Fibroblast of the conjunctiva (primary cell): Measurements from ENCODE around the gene ACADL.
"Not testable (repeated sequence)": the region's sequence is repeated elsewhere in the genome, so short reads cannot be mapped to it uniquely, and the experiment has no call there.

Source experiments
- DNase-seq: peaks from one replicate; pipeline ENCODE4 v3.0.0-alpha.2; 2010; ENCODE audit warnings: low read depth

ACADL gene

DNA sequence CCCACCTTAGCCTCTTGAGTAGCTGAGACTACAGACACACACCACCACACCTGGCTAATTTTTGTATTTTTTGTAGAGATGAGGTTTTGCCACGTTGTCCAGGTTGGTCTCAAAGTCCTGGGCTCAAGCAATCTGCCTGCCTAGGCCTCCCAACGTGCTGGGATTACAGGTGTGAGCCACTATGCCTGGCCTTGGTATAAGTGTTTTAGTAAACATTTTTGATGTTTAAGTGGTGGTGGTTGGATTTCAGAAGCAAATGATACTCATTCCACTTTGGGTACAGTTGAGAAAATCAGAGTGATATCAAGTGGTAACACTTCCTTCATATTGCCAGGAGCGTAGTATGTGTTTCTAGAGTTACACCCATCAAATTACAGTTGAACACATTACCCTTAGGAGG lies 25.4 kb downstream of the ACADL start:
- DNase-seq, result no peak

DNA sequence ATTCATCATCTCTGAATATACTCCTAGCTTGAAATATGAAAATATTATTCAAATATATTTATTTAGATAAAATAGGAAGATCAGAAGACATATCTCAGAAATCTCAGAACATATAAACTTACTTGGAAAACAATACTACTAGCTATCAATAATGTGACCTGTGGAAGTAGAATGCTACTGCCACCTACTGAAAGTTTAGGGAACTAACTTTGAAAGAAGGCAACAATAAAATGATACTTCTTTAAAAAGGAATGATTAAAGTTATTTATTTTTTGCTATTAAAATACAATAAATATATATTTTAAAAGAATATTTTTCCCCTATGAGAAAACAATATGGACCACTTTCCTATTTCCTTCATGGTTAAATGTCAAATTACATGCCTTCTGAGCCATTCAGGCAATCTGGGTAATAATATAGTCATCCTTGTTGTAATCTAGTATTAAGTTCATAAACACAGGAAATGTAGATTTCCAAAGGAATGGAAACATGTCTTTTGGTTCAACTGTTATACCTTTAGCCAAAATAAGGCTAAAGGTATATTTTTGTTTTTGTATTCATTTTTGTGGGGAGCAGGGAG lies 26.0 kb downstream of the ACADL start:
- peak; percentile 18 for DNase-seq

DNA sequence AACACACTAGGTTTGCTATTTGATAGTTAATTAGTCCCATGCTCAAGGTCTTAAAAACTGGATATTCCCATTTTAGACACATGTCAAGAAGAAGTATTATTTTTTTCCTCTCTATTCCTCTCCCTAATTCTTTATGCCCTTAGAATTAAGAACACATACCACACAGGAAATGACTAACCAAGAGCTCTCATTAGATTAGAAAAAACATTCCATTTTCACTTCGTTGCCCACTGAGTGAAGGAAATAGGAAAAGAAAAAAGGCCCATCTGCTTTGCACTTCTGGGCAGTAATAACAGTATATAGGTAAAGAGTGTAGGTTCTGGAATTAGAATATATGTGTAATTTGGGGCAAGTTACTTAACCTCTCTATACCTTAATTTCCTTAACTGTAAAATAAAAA lies 26.9 kb downstream of the ACADL start:
- DNase-seq, result no peak

DNA sequence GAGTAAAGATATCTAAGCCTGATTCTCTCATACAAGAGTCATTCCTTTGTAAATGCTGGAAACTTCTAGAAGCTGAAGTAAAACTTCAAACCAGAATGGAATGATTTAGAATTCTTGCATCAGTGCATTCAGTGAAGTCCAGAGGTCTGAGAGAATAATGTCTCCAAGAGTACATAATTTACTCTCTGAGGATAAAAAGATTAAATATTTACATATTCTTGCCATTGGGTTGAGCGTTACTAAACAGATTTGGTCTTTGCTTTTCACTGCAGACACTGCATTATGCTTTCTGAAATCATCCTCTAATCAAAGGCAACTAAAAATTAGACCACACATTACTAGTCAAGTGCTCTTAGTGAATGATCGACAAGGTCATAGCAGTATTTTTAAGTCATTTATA lies 27.5 kb downstream of the ACADL start:
- no peak for DNase-seq

DNA sequence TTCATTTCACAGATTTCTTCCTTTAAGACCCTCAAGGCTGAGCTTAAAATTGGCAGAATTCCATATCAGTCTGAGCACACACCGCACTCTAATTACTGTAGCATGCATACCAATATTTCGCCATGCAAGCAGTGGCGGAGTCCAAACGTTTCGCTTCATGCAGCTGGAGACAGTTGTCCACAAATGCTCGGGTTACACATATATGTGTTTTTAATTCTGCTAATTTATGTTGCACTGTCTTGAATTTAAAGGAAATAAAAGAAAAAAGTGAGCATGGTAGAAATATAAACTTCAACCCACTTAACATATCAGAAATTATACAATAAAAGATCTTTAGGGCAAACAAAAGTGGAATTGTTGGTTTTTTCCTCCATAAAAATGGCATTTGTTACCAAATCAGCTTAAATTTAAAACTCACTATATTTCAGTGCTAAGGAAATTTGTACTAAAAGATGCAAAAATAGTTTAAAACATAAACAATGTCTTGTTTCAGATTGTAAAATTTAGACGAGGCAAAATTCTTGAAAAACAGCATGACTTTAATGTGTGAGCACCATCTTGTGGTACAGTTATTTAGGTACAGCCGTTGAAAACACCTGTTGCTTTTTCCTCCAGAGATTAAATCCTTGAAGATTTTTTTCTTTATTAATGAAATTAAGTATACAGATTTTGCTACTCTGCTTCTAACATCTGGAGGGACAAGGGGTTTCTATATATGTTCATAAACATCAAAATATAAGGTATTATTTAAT lies 30.0 kb downstream of the ACADL start:
- DNase-seq, result peak; percentile 42

DNA sequence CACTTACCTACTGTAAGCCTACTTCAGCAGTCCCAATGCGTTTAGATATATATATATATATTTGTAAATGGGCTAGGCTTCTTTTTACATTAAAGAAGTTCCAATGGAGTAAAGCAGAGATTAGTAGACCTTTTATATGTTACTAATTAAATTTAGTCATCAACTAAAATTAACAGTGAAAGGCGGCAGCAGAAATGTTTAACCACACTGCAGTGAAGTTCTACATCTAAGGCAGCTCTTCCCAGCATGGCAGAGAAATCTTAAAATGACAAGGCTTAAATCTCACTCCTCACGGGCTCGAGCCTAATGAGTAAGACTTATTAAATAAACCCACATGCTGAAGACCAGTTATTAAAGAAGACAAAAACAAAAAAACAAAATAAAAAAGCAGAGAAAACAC lies 34.9 kb downstream of the ACADL start:
- no peak for DNase-seq

DNA sequence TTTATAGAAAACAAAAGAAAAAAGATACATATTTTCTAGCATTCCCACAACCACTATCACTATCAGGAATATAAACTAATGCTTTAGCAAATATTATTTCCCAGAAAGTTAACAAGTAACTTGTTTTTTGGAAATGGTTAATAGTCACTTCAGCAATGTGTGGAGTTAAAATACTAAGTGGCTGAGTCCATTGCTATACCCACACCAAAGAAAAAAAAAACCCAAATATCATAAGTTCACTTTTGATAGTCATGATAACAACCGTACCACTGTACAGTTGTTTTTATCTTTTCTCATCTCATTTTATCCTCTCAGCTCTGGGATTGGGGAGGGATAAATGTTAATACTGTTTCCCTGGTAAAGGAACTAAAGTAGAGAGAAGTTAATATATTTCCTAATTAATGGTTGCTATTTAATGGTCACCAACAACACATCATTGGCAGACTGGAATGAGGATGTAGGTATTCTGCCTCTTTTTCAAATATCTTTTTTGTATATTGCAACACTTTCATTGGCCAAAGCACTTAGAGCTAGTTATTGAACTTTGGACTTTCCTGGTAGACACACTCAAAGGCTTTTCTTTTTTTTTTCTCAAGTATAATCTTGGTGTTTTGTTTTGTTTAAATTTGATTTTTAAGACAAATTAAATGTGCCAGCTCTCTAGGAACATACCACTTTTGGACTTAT lies 35.7 kb downstream of the ACADL start:
- DNase-seq, result no peak

DNA sequence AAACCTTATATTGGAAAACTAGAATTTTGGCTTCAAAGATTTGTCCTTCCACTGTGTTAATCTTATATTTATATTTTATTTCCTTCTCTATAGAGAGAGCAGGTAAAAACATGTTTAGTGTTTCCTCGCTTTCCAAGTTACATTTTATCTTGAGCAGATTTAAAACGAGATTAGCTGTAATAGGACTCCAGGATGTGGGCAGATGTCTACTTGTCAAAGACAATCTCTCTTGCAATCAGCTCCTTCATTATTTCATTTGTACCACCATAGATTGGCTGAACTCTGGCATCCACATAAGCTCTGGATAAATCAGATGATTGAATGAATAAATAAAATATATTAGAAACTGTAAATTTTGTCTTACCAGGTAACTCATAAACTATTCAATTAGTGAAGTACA lies 36.5 kb downstream of the ACADL start:
- no peak for DNase-seq

DNA sequence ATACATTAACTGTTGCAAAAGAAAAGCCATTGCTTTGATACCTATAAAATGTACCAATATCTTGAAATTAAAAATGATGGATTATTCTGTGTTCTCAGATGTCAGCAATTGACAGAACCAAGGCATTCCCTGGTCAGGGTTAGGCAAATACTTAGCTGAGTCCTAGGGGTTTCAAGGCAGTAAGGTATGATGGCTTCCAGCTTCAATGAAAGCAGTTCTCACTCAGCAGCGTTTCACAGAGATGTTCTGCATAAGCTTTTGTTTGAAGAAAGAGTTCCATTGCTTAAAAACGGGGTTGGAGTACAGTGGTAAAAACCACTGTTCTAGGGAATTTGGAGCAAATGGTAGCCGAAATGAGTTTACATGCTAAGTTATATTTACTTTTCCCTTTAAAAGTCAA lies 37.1 kb downstream of the ACADL start:
- DNase-seq, result no peak

DNA sequence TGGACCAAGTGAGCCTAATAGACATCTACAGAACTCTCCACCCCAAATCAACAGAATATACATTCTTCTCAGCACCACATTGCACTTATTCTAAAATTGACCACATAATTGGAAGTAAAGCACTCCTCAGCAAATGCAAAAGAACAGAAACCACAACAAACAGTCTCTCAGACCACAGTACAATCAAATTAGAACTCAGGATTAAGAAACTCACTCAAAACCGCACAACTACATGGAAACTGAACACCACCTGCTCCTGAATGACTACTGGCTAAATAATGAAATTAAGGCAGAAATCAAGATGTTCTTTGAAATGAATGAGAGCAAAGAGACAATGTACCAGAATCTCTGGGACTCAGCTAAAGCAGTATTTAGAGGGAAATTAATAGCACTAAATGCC lies 41.3 kb downstream of the ACADL start:
- not testable (repeated sequence) for DNase-seq

DNA sequence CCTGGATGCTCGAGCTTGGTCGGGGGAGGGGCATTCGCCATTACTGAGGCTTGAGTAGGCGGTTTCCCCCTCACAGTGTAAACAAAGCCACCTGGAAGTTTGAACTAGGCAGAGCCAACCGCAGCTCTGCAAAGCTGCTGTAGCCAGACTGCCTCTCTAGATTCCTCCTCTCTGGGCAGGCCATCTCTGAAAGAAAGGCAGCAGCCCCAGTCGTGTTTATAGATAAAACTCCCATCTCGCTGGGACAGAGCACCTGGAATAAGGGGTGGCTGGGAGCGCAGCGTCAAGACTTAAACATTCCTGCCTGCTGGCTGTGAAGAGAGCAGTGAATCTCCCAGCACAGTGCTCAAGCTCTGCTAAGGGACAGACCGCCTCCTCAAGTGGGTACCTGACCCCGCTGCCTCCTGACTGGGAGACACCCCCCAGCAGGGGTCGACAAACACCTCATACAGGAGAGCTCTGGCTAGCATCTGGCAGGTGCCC lies 43.6 kb downstream of the ACADL start:
- not testable (repeated sequence) for DNase-seq

DNA sequence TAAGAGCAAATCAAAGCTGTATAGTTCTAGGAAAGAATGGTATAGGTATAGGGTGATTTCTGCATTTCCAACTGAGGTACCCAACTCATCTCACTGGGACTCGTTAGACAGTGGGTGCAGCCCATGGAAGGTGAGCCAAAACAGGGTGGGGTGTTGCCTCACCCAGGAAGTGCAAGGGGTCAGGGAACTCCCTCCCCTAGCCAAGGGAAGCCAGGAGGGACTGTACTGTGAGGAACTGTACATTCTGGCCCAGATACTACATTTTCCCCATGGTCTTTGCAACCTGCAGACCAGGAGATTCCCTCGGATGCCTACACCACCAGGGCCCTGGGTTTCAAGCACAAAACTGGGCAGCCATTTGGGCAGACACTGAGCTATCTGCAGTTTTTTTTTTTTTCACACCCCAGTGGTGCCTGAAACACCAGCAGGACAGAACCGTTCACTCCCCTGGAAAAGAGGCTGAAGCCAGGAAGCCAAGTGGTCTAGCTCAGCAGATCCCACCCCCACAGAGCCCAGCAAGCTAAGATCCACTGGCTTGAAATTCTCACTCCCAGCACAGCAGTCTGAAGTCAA lies 44.1 kb downstream of the ACADL start:
- DNase-seq, result not testable (repeated sequence)

DNA sequence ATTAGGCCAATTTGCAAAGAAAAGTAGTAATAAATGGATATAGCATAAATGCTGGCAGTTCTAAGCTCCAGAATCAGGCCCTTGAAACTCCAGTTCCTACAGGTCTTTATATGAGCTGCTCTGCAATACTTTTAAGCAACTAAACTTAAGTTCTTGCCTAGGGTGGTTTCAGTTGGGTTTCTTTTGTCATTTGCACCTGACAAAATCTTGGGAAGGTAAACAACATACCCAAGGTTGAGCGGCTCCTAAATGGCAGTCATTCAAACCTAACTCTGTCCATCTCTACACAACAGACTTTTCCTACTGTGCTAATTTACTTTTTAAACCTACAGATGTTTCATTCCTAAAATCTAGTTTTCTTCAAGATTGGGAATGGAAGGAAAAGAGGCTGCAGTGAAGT lies 44.8 kb downstream of the ACADL start:
- DNase-seq, result no peak

DNA sequence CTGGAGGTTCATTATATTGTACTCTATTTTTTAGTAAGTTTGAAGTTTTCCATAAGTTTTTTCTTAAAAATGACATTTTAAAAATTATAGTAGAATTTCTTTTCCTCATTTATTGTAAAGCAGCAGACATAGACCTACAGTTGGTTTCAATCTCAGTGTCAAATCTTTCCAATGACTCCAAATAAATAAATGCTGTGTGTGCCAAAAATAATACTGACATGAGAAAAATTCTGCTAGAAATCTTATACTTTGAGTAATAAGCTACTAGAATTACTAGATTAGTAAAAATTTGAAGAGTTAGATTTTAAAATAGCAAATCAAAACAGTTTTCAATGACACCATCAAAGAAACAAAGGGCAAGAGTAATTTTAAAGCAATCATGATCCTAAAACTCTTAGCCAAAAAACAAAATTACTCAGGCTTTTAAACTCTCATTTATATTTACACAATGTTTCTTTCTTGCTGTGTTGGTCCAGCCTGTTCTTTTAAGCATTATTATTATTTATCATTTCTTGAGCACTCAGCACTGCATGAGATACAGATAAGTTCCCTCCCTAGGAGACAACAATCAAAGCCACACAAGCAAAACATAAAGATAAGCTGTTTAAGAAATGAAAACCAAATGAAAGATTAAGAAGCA lies 45.8 kb downstream of the ACADL start:
- DNase-seq, result no peak

DNA sequence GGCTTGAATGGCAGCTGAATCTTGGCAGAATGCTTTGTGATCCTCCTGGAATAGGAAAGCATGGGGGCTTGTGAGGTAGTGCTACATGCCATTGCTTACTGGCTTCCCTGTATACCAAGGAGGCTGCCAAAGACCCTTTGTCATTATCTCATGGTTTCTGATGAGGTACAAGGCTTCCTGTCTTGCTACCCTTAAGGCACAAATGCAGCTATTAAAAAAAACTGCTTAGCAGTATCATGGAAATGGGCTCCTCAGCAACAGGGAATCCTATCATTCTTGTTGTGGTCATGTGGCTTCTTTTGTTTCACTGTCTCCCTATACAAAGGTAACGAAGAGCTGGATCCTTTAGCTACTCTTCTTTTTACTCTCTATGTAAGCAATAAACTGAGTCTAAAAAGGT lies 47.5 kb downstream of the ACADL start:
- DNase-seq, result no peak

DNA sequence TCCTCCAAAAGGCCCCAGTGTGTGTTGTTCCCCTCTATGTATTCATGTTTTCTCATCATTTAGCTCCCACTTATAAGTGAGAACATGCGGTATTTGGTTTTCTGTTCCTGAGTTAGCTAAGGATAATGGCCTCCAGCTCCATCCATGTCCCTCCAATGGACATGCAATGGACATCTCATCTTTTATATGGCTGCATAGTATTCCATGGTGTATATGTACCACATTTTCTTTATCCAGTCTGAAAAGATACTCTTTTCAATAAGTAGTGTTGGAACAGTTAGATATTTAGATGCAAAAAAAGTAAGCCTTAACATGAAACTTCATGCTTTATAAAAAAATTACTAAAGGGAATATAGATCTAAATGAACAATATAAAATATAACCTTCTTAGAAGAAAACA lies 48.1 kb downstream of the ACADL start:
- DNase-seq, result not testable (repeated sequence)

DNA sequence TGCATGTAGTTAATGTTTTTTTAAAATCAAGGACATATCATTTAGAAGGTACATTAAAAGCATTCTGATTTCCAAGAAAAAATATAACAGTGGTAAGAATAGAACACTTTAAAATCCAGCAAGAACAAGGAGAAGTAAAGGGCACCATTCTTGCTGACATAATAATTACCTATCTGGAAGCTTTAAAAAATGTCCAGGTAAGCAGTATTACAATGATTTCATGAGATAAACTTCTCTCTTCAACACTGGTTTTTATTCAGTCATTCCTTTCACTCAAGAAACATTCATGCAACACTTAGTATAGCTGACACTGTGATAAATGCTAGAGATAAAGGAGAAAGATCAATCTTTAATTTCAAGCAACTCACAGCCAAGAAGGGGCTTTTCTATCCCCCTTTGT lies 51.2 kb downstream of the ACADL start:
- DNase-seq, result no peak

DNA sequence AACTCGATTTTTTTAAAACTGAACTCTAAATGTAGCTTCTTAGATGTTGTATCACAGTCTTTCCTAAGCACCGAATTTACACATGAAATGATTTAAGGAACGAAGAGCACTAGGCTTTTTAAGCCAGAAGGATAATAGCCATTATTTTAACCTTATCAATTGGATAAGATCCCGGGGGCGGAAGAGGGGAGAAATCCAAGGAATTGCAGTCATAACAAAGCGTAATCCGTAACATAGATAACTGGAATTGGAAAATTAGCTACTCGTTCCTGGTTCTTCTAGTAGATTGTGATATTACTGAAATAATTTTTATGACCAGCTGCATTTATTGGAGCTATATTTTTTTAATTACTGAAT lies 53.0 kb downstream of the ACADL start:
- no peak for DNase-seq

DNA sequence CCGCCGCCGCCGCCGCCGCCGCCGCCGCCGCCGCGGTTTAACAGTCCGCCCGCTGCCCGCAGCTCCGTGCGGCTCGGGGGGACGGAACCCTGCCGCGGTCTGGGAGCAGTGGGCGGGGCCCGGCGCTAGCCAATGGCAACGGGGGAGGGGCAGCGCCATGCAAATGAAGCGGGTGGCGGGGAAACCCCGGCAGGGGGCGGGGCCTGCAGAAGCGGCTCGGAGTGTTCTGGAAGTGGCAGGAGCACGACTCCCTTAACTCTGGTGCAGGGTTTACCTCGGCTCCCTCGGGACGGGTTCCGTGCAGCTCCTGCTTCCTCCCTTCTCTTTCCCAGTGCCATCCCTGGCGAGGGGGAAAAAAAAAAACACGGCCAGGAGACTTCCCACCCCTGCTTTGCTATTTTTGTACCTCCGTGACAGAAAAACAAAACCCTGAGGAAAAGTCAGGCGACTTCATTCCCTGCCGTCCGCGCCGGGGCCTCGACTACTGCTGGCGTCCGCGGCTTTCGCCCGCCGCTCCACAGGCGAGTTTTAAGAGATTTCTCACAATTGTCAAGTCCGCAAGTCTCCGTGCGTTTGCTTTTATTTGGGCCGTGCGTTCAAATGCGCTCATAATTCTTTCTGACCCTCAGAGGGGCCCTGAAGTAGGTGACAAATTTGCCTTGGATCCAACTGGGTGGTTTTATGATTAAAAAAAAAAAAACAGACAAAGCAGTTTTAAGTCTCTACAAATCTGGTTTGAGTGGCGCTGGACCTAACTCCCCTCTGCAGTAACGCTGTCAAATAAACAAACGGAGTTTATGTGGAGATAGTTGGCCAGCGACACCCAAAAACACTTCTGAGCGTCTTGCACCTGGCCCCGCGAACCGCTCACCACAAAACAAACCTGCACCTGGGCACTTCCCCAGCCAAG lies 53.7 kb downstream of the ACADL start, which contains the start of gene KANSL1L:
KANSL1L (minus strand) TSS at position 101 of the 910 bp plus-strand sequence. CDS start 16,827 bp downstream, outside the sequence.
- DNase-seq, result peak; percentile 92

DNA sequence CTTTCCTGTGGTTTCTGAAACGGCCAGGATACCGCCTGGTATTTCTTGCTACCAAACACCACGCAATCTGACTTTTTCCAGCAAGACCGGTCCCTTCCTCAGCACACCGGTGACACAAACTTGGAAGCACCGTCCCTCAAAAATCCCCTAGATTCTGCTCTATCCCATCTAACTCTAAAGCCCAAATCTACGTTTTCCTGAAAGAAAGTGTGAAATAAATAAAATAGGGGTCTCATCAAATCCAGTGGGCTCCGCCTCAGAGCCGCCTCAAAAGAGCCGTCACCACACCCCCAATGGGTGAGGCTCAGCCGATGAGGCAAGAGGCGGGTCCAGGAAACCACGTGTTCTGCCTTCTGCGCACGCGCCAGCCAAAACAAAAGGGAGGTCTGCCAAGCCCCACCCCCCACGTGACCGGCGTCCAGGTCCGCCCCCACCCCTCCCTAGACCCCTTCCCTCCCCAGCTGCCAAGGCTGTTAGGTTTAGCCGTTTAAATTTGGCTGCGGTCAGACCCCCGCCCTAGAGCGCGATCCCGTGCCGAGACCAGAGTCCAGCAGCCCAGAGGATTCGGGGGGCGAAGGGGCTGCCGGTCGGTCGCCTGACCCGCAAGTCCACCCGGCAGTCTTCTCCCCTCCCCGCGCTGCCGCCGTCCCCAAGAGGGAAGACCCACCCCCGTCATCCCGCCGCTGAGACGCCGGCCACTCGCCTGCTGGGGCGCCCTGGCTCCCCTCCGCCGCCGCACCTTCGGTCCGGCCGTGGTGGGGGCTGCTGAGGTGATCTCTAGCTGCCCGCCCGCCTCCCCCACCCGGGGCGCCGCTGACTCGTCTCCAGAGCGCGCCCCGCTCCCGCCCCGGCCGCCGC lies 54.6 kb downstream of the ACADL start:
- DNase-seq, result peak; percentile 94

DNA sequence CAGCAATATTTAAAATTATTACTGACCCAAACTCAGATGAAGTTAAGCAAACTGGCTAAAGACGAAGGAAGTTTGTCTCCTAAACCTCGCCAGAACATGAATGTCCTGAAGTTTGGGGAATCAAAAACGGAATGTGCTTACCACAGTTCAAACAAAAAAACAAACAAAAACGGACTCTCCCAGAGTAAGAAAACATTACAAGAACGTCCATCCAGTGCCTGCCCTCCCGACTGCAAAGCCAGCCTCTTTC lies 55.1 kb downstream of the ACADL start:
- no peak for DNase-seq
